GM12878 (cell line): ENCODE measurements around the gene ATG5. TPM values are rescaled to one million over a fixed set of nuclear protein-coding genes. Genes with fewer than 3 reads are reported as not detected.

Experiments used
- ATF7 ChIP-seq: fragments of 450-650 bp; IDR thresholded peaks from 2 replicates; pipeline ENCODE4 v1.6.1; 2016; ENCODE audit warnings: low read depth, mild to moderate bottlenecking
- BACH1 ChIP-seq: fragments of 450-650 bp; IDR thresholded peaks from 2 replicates; pipeline ENCODE4 v1.6.1; 2017; ENCODE audit warnings: mild to moderate bottlenecking, borderline replicate concordance
- BCLAF1 ChIP-seq: fragments of 450-650 bp; IDR thresholded peaks from 2 replicates; pipeline ENCODE4 v1.6.1; 2017; ENCODE audit warnings: antibody characterized with exemption, mild to moderate bottlenecking, moderate library complexity
- CBFB ChIP-seq: IDR thresholded peaks from 2 replicates; pipeline ENCODE4 v1.6.1; 2016; ENCODE audit warnings: antibody characterized with exemption, low read depth
- CBX5 ChIP-seq: sonication (generic); IDR thresholded peaks from 2 replicates; pipeline ENCODE4 v1.6.1; 2016; ENCODE audit warnings: low read depth, moderate library complexity, mild to moderate bottlenecking, inconsistent platforms
- CHD4 ChIP-seq: fragments of 200-600 bp; sonication (generic); IDR thresholded peaks from 2 replicates; pipeline ENCODE4 v1.6.1; 2016; ENCODE audit warnings: mild to moderate bottlenecking
- CREM ChIP-seq: IDR thresholded peaks from 2 replicates; pipeline ENCODE4 v1.6.1; 2014; ENCODE audit warnings: antibody characterized with exemption, low read depth
- EGR1 ChIP-seq, 2 experiments: IDR thresholded peaks; 1 replicate in 1 of 2; 2 replicates in 1 of 2; pipeline ENCODE4 v1.6.1; 2011 to 2012; ENCODE audit warnings: low read depth in 2 of 2, low read length in 2 of 2, borderline replicate concordance in 1 of 2, mild to moderate bottlenecking in 1 of 2, moderate library complexity in 1 of 2
- EP300 ChIP-seq, 2 experiments: fragments of 150-350 bp in 1 of 2; IDR thresholded peaks; 2 replicates each; pipeline ENCODE4 v1.6.1; 2011 to 2012; ENCODE audit warnings: low read depth in 2 of 2, low read length in 2 of 2, borderline replicate concordance in 1 of 2, improper control_type of control experiment in 1 of 2, inconsistent platforms in 1 of 2; ENCODE audit not compliant: control insufficient read depth in 1 of 2
- HDAC2 ChIP-seq: fragments of 200-600 bp; sonication (generic); IDR thresholded peaks from 2 replicates; pipeline ENCODE4 v1.6.1; 2017
- IKZF1 ChIP-seq: fragments of 450-650 bp; conservative IDR thresholded peaks from 2 replicates; pipeline ENCODE4 v1.6.1; 2017; ENCODE audit warnings: antibody characterized with exemption, mild to moderate bottlenecking
- IRF5 ChIP-seq: fragments of 450-650 bp; IDR thresholded peaks from 2 replicates; pipeline ENCODE4 v1.6.1; 2017; ENCODE audit warnings: borderline replicate concordance
- MLLT1 ChIP-seq: fragments of 450-650 bp; IDR thresholded peaks from 2 replicates; pipeline ENCODE4 v1.6.1; 2016; ENCODE audit warnings: mild to moderate bottlenecking
- MTA3 ChIP-seq: IDR thresholded peaks from 2 replicates; pipeline ENCODE4 v1.6.1; 2012; ENCODE audit warnings: low read length, inconsistent platforms, borderline replicate concordance
- MYC ChIP-seq: IDR thresholded peaks from 2 replicates; pipeline ENCODE4 v1.6.1; 2011; ENCODE audit warnings: mild to moderate bottlenecking, low read length, moderate library complexity, inconsistent platforms; ENCODE audit not compliant: insufficient read depth, insufficient replicate concordance, insufficient read length, severe bottlenecking
- POLR2A ChIP-seq: IDR thresholded peaks from 2 replicates; pipeline ENCODE4 v1.6.1; 2011; ENCODE audit warnings: low read depth, mild to moderate bottlenecking, low read length
- RAD21 ChIP-seq: IDR thresholded peaks from 2 replicates; pipeline ENCODE4 v1.6.1; 2011; ENCODE audit warnings: mild to moderate bottlenecking, low read depth, low read length, moderate library complexity; ENCODE audit not compliant: insufficient read depth
- RELA ChIP-seq: fragments of 450-650 bp; IDR thresholded peaks from 2 replicates; pipeline ENCODE4 v1.8.0; 2014; ENCODE audit warnings: borderline replicate concordance; ENCODE audit not compliant: partially characterized antibody
- RFX5 ChIP-seq: IDR thresholded peaks from 2 replicates; pipeline ENCODE4 v1.6.1; 2011; ENCODE audit warnings: low read depth, low read length, improper control_type of control experiment
- RUNX3 ChIP-seq: IDR thresholded peaks from 2 replicates; pipeline ENCODE4 v1.6.1; 2012; ENCODE audit warnings: low read length, inconsistent platforms
- SREBF1 ChIP-seq: IDR thresholded peaks from 2 replicates; pipeline ENCODE4 v1.6.1; 2012; ENCODE audit warnings: mild to moderate bottlenecking, low read length
- TCF12 ChIP-seq: IDR thresholded peaks from 2 replicates; pipeline ENCODE4 v1.6.1; 2011; ENCODE audit warnings: low read depth, mild to moderate bottlenecking, low read length
- YBX1 ChIP-seq: fragments of 450-650 bp; IDR thresholded peaks from 2 replicates; pipeline ENCODE4 v1.6.1; 2016; ENCODE audit warnings: antibody characterized with exemption
- ZNF622 ChIP-seq: fragments of 450-650 bp; IDR thresholded peaks from 2 replicates; pipeline ENCODE4 v1.6.1; 2017; ENCODE audit warnings: mild to moderate bottlenecking, inconsistent platforms
- polyA plus RNA-seq, 11 experiments: library from polyadenylated mRNA; depleted of rRNA in 4 of 11; unstranded in 6 of 11; stranded (reverse) in 5 of 11; fragments of >200 nt; fragmentation: Nextera tagmentation in 4 of 11; fragmentation: Illumina TruSeq in 1 of 11; extraction: Ambion mirVana in 4 of 11; extraction: Trizol in 1 of 11; gene quantifications; 1 replicate in 1 of 11; 2 replicates in 10 of 11; pipeline versions ENCODE4 v1.2.1 to v1.2.3, GENCODE V29; 2011 to 2016; ENCODE audit warnings: inconsistent platforms in 2 of 11, missing spikeins in 2 of 11, low read depth in 1 of 11
- total RNA-seq, 4 experiments: library from RNA; depleted of rRNA in 3 of 4; stranded (reverse); fragments of >200 nt in 3 of 4; fragmentation: Illumina TruSeq in 1 of 4; extraction: Trizol in 1 of 4; gene quantifications; 2 replicates each; pipeline versions ENCODE4 v1.2.1 to v1.2.3, GENCODE V29; 2013 to 2021
- TF ChIP-seq, protein P1 (sequence below): fragments of 450-650 bp; IDR thresholded peaks from 2 replicates; pipeline ENCODE4 v1.6.1; 2018; ENCODE audit warnings: borderline replicate concordance, mild to moderate bottlenecking; ENCODE audit not compliant: partially characterized antibody

The ATG5 gene
- total and polyA plus RNA-seq, 10 of the 15 experiments (the other 5 are each of a cell fraction or from before 2014, with no cell fraction given): 12.9 to 51.8 (median 23.9) TPM

DNA sequence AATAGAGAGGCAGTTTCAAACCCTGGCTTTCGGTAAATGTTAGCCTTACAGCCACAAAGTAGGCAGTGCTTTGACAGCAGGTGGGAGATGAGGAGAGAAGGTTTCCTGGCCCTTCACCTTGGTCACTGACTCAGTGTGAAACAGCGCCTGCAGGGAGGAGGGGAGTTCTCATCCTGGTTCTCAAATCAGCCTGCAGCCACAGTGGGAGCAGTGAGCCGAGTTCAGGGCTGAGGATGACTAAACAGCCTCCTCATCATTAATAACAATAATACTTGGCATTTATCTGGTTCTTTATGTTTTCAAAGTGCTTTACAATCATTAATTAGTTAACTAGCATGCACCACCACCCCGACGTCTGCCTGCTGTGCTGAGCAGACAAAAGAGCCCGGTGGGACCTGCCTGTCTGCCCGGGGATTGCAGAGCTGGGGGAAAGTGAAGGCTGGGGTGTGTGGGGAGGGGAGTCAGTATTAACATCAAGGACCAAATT is 179.8 kb downstream of the ATG5 start (continued):
- TF ChIP-seq RFX5 (no peak), BCLAF1 (no peak), ATF7 (0 out of 2 replicates have a peak, but pooled peaks have one; percentile 14), BACH1 (no peak), SREBF1 (no peak), MLLT1 (no peak), YBX1 (no peak), EP300 (IDR thresholded peaks at IDR 0.05; ENCODE audit: borderline replicate concordance in 1 of 2, control insufficient read depth in 1 of 2, low read depth in 2 of 2, low read length in 2 of 2) (no peak), CBX5 (no peak), EGR1 (IDR thresholded peaks at IDR 0.05; ENCODE audit: borderline replicate concordance in 1 of 2, low read depth in 2 of 2, low read length in 2 of 2) (no peak), RAD21 (no peak), MYC (no peak), HDAC2 (no peak), ZNF622 (no peak), CHD4 (no peak), CREM (0 out of 2 replicates have a peak, but pooled peaks have one; percentile 16), RUNX3 (peak; percentile 58), POLR2A (no peak), IKZF1 (peak; percentile 77), CBFB (no peak), RELA (no peak), TCF12 (peak; percentile 67; the same call in 1 of the 2 replicates), IRF5 (no peak), MTA3 (no peak)
- TF ChIP-seq, protein P1, sequence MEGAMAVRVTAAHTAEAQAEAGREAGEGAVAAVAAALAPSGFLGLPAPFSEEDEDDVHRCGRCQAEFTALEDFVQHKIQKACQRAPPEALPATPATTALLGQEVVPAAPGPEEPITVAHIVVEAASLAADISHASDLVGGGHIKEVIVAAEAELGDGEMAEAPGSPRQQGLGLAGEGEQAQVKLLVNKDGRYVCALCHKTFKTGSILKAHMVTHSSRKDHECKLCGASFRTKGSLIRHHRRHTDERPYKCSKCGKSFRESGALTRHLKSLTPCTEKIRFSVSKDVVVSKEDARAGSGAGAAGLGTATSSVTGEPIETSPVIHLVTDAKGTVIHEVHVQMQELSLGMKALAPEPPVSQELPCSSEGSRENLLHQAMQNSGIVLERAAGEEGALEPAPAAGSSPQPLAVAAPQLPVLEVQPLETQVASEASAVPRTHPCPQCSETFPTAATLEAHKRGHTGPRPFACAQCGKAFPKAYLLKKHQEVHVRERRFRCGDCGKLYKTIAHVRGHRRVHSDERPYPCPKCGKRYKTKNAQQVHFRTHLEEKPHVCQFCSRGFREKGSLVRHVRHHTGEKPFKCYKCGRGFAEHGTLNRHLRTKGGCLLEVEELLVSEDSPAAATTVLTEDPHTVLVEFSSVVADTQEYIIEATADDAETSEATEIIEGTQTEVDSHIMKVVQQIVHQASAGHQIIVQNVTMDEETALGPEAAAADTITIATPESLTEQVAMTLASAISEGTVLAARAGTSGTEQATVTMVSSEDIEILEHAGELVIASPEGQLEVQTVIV: no peak
